Measurements from ENCODE around the gene CYP3A7. TPM values are rescaled to one million over a fixed set of nuclear protein-coding genes. Genes with fewer than 3 reads are reported as not detected.

CYP3A7 gene
- polyA plus RNA-seq, 3 donors = not detected

- Histone ChIP-seq H3K4me3 (replicated peaks in 1 of 3; ENCODE audit: low read depth in 2 of 3, low read length in 3 of 3) (no peak overlapping the region), H3K27me3 (ENCODE audit: control insufficient read depth in 2 of 2, insufficient read depth in 2 of 2, low read length in 2 of 2) (no peaks in the 10 kb centered on the region), H3K27ac (ENCODE audit: low read depth in 1 of 2, low read length in 2 of 2) (no peak overlapping the region), H3K9me3 (replicated peaks in 1 of 2; ENCODE audit: control insufficient read depth in 1 of 2, insufficient read depth in 1 of 2, low read length in 2 of 2) (no peaks in the 10 kb centered on the region), H3K79me2 (ENCODE audit: insufficient read depth, low read length) (no peaks in the 10 kb centered on the region), H3K9ac (ENCODE audit: insufficient read depth, low read length, poor library complexity, severe bottlenecking) (no peak overlapping the region), H3K4me1 (ENCODE audit: control insufficient read depth in 1 of 2, insufficient read depth in 2 of 2, low read length in 2 of 2) (no peaks in the 10 kb centered on the region), H3K36me3 (replicated peaks in 1 of 2; ENCODE audit: control insufficient read depth in 1 of 2, insufficient read depth in 2 of 2, low read length in 2 of 2) (no peaks in the 10 kb centered on the region), H2AFZ (ENCODE audit: insufficient read depth, low read depth, low read length, poor library complexity, severe bottlenecking) (no peak overlapping the region), H3K4me2 (replicated peaks; ENCODE audit: extremely low read depth, low read length, poor library complexity, severe bottlenecking) (no peak overlapping the region), H4K20me1 (ENCODE audit: insufficient read depth, low read length) (no peaks in the 10 kb centered on the region)
- H3K9me3 Mint-ChIP-seq = peaks cover 0 to 13% (median 6%) of the 10 kb centered on the region in 7 donors
- H3K27me3 Mint-ChIP-seq (ENCODE audit: low read depth in 3 of 3) = peaks cover 0 to 9% (median 3%) of the 10 kb centered on the region in 3 donors
- 100% methylated on average over 1 of the region's 1 CpG for WGBS (ENCODE audit: insufficient coverage)
- intact Hi-C loops (cut with micrococcal nuclease) = loop anchor here in 1 of 2 donors (5.0 kb wide), 1 partner anchor 77 kb away; no protein-coding TSS in a partner anchor
- no peaks in the 10 kb centered on the region for H3K36me3 Mint-ChIP-seq
- TF ChIP-seq CTCF (IDR thresholded peaks at IDR 0.05) = no peak
- DNase-seq = no peak
- H3K27ac Mint-ChIP-seq = no peak overlapping the region
- no peak overlapping the region for H3K4me3 Mint-ChIP-seq
- no peaks in the 10 kb centered on the region for H3K4me1 Mint-ChIP-seq
These were observed 40.1 kb downstream of the CYP3A7 start for GRCh38 chr7:99694912-99695304.

DNA sequence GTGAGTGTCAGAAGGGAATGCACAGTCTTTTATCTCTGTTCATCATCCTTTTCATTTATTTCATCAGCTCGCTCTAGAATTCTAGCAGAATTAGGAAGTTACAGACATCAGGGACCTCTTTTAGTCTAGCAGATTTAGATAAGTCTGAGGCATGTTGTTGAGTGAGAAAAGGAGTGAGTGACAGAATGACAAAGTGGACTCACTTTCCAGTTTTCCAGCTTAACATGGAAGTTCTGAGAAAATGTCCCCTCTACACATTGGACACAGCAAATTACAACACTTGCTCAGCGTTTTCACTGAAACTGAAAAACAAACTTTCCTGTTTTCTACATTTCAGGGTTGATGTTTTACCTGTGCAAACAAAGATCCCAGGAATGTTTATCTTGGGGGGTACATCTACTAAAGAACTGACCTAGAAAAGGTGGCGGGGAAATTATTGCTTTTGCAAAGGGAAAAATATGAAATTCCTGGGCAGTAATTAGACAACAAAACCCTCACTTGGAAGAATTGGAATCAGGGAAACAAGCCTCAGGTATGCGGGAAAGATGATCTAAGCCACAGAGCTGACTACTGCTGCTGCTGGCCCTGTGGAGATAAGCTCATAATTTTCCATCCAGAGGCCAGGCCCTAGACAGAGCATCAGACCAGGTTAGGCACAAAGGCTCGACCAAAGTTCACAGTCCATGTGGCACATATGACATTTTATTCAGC, 40.6 kb downstream of the CYP3A7 start:
- Histone ChIP-seq H2AFZ (ENCODE audit: insufficient read depth, low read depth, low read length, poor library complexity, severe bottlenecking) (no peak overlapping the region), H3K9ac (ENCODE audit: insufficient read depth, low read length, poor library complexity, severe bottlenecking) (no peak overlapping the region), H4K20me1 (ENCODE audit: insufficient read depth, low read length) (no peaks in the 10 kb centered on the region), H3K9me3 (replicated peaks in 1 of 2; ENCODE audit: control insufficient read depth in 1 of 2, insufficient read depth in 1 of 2, low read length in 2 of 2) (no peaks in the 10 kb centered on the region), H3K27me3 (ENCODE audit: control insufficient read depth in 2 of 2, insufficient read depth in 2 of 2, low read length in 2 of 2) (no peaks in the 10 kb centered on the region), H3K4me2 (replicated peaks; ENCODE audit: extremely low read depth, low read length, poor library complexity, severe bottlenecking) (no peak overlapping the region), H3K36me3 (replicated peaks in 1 of 2; ENCODE audit: control insufficient read depth in 1 of 2, insufficient read depth in 2 of 2, low read length in 2 of 2) (no peaks in the 10 kb centered on the region), H3K79me2 (ENCODE audit: insufficient read depth, low read length) (no peaks in the 10 kb centered on the region), H3K4me1 (ENCODE audit: control insufficient read depth in 1 of 2, insufficient read depth in 2 of 2, low read length in 2 of 2) (no peaks in the 10 kb centered on the region), H3K27ac (ENCODE audit: low read depth in 1 of 2, low read length in 2 of 2) (no peak overlapping the region), H3K4me3 (replicated peaks in 1 of 3; ENCODE audit: low read depth in 2 of 3, low read length in 3 of 3) (no peak overlapping the region)
- DNase-seq = no peak
- intact Hi-C loops (cut with micrococcal nuclease) = loop anchor here in 1 of 2 donors (5.0 kb wide), 1 partner anchor 78 kb away; no protein-coding TSS in a partner anchor
- H3K27me3 Mint-ChIP-seq (ENCODE audit: low read depth in 3 of 3) = peaks cover 0 to 7% (median 2%) of the 10 kb centered on the region in 3 donors
- 100% methylated on average over 1 of the region's 5 CpGs for WGBS (ENCODE audit: insufficient coverage)
- no peak for TF ChIP-seq CTCF (IDR thresholded peaks at IDR 0.05)
- no peaks in the 10 kb centered on the region for H3K4me1 Mint-ChIP-seq
- H3K9me3 Mint-ChIP-seq = peaks cover 0 to 15% (median 6%) of the 10 kb centered on the region in 7 donors
- H3K36me3 Mint-ChIP-seq = no peaks in the 10 kb centered on the region
- no peak overlapping the region for H3K27ac Mint-ChIP-seq
- no peak overlapping the region for H3K4me3 Mint-ChIP-seq

Measured in CD14-positive monocyte (primary cell).